HepG2 (cell line): ENCODE measurements around the gene NECTIN2. TPM values are rescaled to one million over a fixed set of nuclear protein-coding genes. Genes with fewer than 3 reads are reported as not detected.

Experiments used
- CHD2 ChIP-seq: IDR thresholded peaks from 2 replicates; pipeline ENCODE4 v1.6.1; 2011; ENCODE audit warnings: low read depth, low read length, improper control_type of control experiment
- CHD4 ChIP-seq: fragments of 200-600 bp; sonication (generic); IDR thresholded peaks from 2 replicates; pipeline ENCODE4 v1.7.0; 2017; ENCODE audit warnings: mild to moderate bottlenecking, low read length, borderline replicate concordance
- FOXJ3 ChIP-seq: sonication (generic); formaldehyde crosslinking; IDR thresholded peaks from 2 replicates; pipeline ENCODE4 v1.4.0; 2020; ENCODE audit warnings: missing genetic modification reagents, mild to moderate bottlenecking, borderline replicate concordance
- FOXP1 ChIP-seq, 2 experiments: fragments of 450-650 bp in 1 of 2; IDR thresholded peaks; 2 replicates each; pipeline ENCODE4 v1.6.1; 2017 to 2018; ENCODE audit warnings: antibody characterized with exemption in 1 of 2
- GFI1 ChIP-seq: sonication (generic); formaldehyde crosslinking; IDR thresholded peaks from 2 replicates; pipeline ENCODE4 v1.5.0; 2020; ENCODE audit warnings: missing genetic modification reagents, mild to moderate bottlenecking, borderline replicate concordance
- PREB ChIP-seq: sonication (generic); formaldehyde crosslinking; IDR thresholded peaks from 2 replicates; pipeline ENCODE4 v1.4.0; 2020; ENCODE audit warnings: missing genetic modification reagents
- SMAD1 ChIP-seq: sonication (generic); formaldehyde crosslinking; IDR thresholded peaks from 2 replicates; pipeline ENCODE4 v1.4.0; 2020; ENCODE audit warnings: missing genetic modification reagents, low read depth, mild to moderate bottlenecking, borderline replicate concordance
- SMC3 ChIP-seq: IDR thresholded peaks from 2 replicates; pipeline ENCODE4 v1.6.1; 2011; ENCODE audit warnings: low read length, improper control_type of control experiment
- ZC3H4 ChIP-seq: sonication (generic); formaldehyde crosslinking; IDR thresholded peaks from 2 replicates; pipeline ENCODE4 v1.4.0; 2020; ENCODE audit warnings: missing genetic modification reagents, borderline replicate concordance
- ZNF142 ChIP-seq: sonication (generic); formaldehyde crosslinking; IDR thresholded peaks from 2 replicates; pipeline ENCODE4 v1.4.0; 2020; ENCODE audit warnings: missing genetic modification reagents
- ZNF350 ChIP-seq: sonication (generic); formaldehyde crosslinking; IDR thresholded peaks from 2 replicates; pipeline ENCODE4 v1.4.0; 2020; ENCODE audit warnings: mild to moderate bottlenecking, low read depth, missing genetic modification reagents, borderline replicate concordance
- ZNF441 ChIP-seq: sonication (generic); formaldehyde crosslinking; IDR thresholded peaks from 2 replicates; pipeline ENCODE4 v1.7.0; 2021; ENCODE audit warnings: missing genetic modification reagents, borderline replicate concordance
- ZNF484 ChIP-seq: sonication (generic); formaldehyde crosslinking; IDR thresholded peaks from 2 replicates; pipeline ENCODE4 v1.5.1; 2020; ENCODE audit warnings: mild to moderate bottlenecking, low read depth, missing genetic modification reagents, borderline replicate concordance
- ZNF589 ChIP-seq: sonication (generic); formaldehyde crosslinking; conservative IDR thresholded peaks from 2 replicates; pipeline ENCODE4 v1.8.0; 2022; ENCODE audit warnings: mild to moderate bottlenecking, moderate library complexity, missing genetic modification reagents
- ZNF770 ChIP-seq: sonication (generic); formaldehyde crosslinking; IDR thresholded peaks from 2 replicates; pipeline ENCODE4 v1.5.0; 2020; ENCODE audit warnings: mild to moderate bottlenecking, missing genetic modification reagents
- polyA plus RNA-seq, 8 experiments: library from polyadenylated mRNA; depleted of rRNA in 3 of 8; stranded (reverse) in 7 of 8; unstranded in 1 of 8; fragments of >200 nt; fragmentation: Illumina TruSeq in 4 of 8; extraction: Trizol in 4 of 8; gene quantifications; 2 replicates each; pipeline versions ENCODE4 v1.2.1 to v1.2.3, GENCODE V29; 2011 to 2016; ENCODE audit warnings: low read depth in 4 of 8, missing spikeins in 1 of 8, mixed read lengths in 1 of 8; ENCODE audit not compliant: insufficient read depth in 1 of 8
- total RNA-seq, 5 experiments: library from RNA; depleted of rRNA; stranded (reverse); fragments of >200 nt; fragmentation: Illumina TruSeq; extraction: Trizol; gene quantifications; 2 replicates each; pipeline ENCODE4 v1.2.3, GENCODE V29; 2016; ENCODE audit warnings: low read depth in 1 of 5
- TF ChIP-seq, protein P1 (sequence below): sonication (generic); formaldehyde crosslinking; IDR thresholded peaks from 2 replicates; pipeline ENCODE4 v1.5.0; 2020; ENCODE audit warnings: missing genetic modification reagents, mild to moderate bottlenecking, borderline replicate concordance

NECTIN2 gene
- total and polyA plus RNA-seq, 2 of the 13 experiments (the other 11 are each of a cell fraction or from before 2014, with no cell fraction given): 75.4 to 114 TPM

DNA sequence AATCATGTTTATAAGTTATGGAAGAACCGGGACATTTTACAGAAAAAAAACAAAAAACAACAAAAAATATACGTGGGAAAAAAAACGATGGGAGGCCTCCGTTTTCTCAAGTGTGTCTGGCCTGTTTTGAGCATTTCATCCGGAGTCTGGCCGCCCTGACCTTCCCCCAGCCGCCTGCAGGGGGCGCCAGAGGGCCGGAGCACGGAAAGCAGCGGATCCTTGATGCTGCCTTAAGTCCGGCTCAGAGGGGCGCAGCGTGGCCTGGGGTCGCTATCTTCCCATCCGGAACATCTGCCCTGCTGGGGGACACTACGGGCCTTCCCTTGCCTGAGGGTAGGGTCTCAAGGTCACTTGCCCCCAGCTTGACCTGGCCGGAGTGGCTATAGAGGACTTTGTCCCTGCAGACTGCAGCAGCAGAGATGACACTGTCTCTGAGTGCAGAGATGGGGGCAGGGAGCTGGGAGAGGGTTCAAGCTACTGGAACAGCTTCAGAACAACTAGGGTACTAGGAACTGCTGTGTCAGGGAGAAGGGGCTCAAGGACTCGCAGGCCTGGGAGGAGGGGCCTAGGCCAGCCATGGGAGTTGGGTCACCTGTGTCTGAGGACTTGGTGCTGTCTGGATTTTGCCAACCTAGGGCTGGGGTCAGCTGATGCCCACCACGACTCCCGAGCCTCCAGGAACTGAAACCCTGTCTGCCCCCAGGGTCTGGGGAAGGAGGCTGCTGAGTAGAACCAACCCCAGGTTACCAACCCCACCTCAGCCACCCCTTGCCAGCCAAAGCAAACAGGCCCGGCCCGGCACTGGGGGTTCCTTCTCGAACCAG is 57.7 kb downstream of the NECTIN2 start (continued):
- no peak for TF ChIP-seq ZNF484
- TF ChIP-seq FOXJ3: peak; percentile 63; the same call in 1 of the 2 replicates
- TF ChIP-seq ZNF350 (CRISPR knock-in tag): peak; percentile 78; the same call in 1 of the 2 replicates
- TF ChIP-seq ZNF441 (CRISPR knock-in tag): 0 out of 2 replicates have a peak, but pooled peaks have one; percentile 21
- peak; percentile 67 for TF ChIP-seq CHD2
- TF ChIP-seq ZC3H4: 0 out of 2 replicates have a peak, but pooled peaks have one; percentile 36
- no peak; the same call in 1 of the 2 replicates for TF ChIP-seq SMC3
- TF ChIP-seq ZNF589: peak; percentile 77; the same call in 1 of the 2 replicates
- TF ChIP-seq ZNF770 (CRISPR knock-in tag): peak; percentile 55
- peak; percentile 65; the same call in 1 of the 2 replicates for TF ChIP-seq GFI1 (CRISPR knock-in tag)
- TF ChIP-seq FOXP1 (IDR thresholded peaks at IDR 0.05): no peak
- peak; percentile 25; the same call in 1 of the 2 replicates for TF ChIP-seq FOXP1 (CRISPR knock-in tag; IDR thresholded peaks at IDR 0.05)
- no peak for TF ChIP-seq PREB (CRISPR knock-in tag)
- 0 out of 2 replicates have a peak, but pooled peaks have one; percentile 40 for TF ChIP-seq SMAD1 (CRISPR knock-in tag)
- TF ChIP-seq ZNF142 (CRISPR knock-in tag): 0 out of 2 replicates have a peak, but pooled peaks have one; percentile 19
- no peak for TF ChIP-seq CHD4
- TF ChIP-seq, protein P1, sequence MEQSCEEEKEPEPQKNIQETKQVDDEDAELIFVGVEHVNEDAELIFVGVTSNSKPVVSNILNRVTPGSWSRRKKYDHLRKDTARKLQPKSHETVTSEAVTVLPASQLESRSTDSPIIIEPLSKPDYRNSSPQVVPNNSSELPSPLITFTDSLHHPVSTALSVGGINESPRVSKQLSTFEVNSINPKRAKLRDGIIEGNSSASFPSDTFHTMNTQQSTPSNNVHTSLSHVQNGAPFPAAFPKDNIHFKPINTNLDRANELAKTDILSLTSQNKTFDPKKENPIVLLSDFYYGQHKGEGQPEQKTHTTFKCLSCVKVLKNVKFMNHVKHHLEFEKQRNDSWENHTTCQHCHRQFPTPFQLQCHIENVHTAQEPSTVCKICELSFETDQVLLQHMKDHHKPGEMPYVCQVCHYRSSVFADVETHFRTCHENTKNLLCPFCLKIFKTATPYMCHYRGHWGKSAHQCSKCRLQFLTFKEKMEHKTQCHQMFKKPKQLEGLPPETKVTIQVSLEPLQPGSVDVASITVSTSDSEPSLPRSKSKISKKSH (CRISPR knock-in tag): peak; percentile 83; the same call in 1 of the 2 replicates
